Sigmoid colon (tissue), 4 donors: ENCODE data around the gene SEH1L.

Experiments
- EP300 ChIP-seq, 4 donors: sonication (generic); formaldehyde crosslinking; IDR thresholded peaks; one replicate each; pipeline ENCODE4 v1.6.1; 2017; ENCODE audit warnings: antibody characterized with exemption in 4 of 4
- POLR2A ChIP-seq, 2 donors: fragments of 450-650 bp; IDR thresholded peaks; one replicate each; pipeline ENCODE4 v1.6.1; 2016; ENCODE audit warnings: antibody characterized with exemption in 2 of 2, mild to moderate bottlenecking in 2 of 2, moderate library complexity in 2 of 2
- POLR2AphosphoS5 ChIP-seq, 4 donors: sonication (generic); formaldehyde crosslinking; IDR thresholded peaks; one replicate each; pipeline ENCODE4 v1.6.1; 2017; ENCODE audit warnings: antibody characterized with exemption in 4 of 4
- TF ChIP-seq, protein P1 (sequence below), 4 experiments: fragments of 450-650 bp in 3 of 4; fragments of 200-600 bp in 1 of 4; IDR thresholded peaks; one replicate each; pipeline ENCODE4 v1.5.1; 2016 to 2019; ENCODE audit warnings: antibody characterized with exemption in 4 of 4, mild to moderate bottlenecking in 3 of 4, moderate library complexity in 2 of 4

DNA sequence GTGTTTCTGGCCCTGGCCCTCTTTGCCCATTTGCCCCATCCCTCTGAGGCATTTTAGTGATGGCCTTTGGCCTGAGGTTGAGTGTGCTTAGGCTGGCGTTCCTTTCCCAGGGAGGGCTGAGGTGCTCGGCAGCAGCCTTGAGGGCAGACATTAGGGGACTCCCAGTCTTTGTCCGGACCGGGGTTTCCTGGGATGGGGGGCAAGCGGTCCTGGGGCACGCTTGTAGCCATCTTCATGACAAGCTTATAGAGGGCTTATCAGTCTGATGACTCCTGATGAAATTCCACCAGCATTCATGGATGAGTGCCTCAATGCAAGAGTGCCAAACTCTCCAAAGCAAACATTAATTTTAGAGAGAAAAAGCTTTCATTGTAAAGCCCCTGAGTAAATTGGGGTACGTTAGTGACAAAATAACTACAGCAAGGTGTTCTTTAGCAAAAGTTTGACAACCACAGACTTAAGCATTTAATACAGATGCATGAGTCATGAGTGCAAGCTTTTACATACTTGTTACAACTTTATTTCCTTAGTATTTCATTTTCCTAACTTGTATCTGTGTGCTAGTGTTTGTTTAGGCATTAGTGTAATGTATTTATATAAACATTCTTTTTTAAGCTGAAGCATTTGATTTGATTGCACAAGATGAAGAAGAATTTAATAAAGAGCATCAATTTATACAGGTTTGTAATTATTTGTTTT lies 89.0 kb downstream of the SEH1L start:
- no peak for TF ChIP-seq POLR2A (IDR thresholded peaks at IDR 0.05)
- TF ChIP-seq, protein P1, sequence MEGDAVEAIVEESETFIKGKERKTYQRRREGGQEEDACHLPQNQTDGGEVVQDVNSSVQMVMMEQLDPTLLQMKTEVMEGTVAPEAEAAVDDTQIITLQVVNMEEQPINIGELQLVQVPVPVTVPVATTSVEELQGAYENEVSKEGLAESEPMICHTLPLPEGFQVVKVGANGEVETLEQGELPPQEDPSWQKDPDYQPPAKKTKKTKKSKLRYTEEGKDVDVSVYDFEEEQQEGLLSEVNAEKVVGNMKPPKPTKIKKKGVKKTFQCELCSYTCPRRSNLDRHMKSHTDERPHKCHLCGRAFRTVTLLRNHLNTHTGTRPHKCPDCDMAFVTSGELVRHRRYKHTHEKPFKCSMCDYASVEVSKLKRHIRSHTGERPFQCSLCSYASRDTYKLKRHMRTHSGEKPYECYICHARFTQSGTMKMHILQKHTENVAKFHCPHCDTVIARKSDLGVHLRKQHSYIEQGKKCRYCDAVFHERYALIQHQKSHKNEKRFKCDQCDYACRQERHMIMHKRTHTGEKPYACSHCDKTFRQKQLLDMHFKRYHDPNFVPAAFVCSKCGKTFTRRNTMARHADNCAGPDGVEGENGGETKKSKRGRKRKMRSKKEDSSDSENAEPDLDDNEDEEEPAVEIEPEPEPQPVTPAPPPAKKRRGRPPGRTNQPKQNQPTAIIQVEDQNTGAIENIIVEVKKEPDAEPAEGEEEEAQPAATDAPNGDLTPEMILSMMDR (IDR thresholded peaks at IDR 0.05) = no peak
- TF ChIP-seq EP300 (IDR thresholded peaks at IDR 0.05) = no peak
- TF ChIP-seq POLR2AphosphoS5 (IDR thresholded peaks at IDR 0.05) = no peak
